Measurements from ENCODE around the gene WDFY3. TPM values are rescaled to one million over a fixed set of nuclear protein-coding genes. Genes with fewer than 3 reads are reported as not detected.

Gene WDFY3
- total and polyA plus RNA-seq, 3 donors from 2014 or later, result 31.7 to 168 (median 126) TPM

- H3K9me3 ChIP-seq, result no peaks in the 10 kb centered on the region
- H3K4me1 ChIP-seq, result no peaks in the 10 kb centered on the region
- H3K27me3 ChIP-seq, result no peaks in the 10 kb centered on the region
- no peaks in the 10 kb centered on the region for H3K36me3 ChIP-seq (ENCODE audit: low read depth, missing control alignments)
- H3K27ac ChIP-seq, result no peak overlapping the region
- DNase-seq, result no peak
- TF ChIP-seq POLR2A (IDR thresholded peaks at IDR 0.05) (no peak), CTCF (IDR thresholded peaks at IDR 0.05) (no peak)
- H3K4me3 ChIP-seq, result no peak overlapping the region
- WGBS, 2 donors, result 77 to 83% methylated on average over 6 of the region's 6 CpGs
- intact Hi-C loops (cut with DNase I; ENCODE audit: low total_unique reads), result no loop called here
Measured at GRCh38 chr4:84954982-84955567, 11.4 kb downstream of the WDFY3 start.

- Histone ChIP-seq H3K4me3 (no peak overlapping the region), H3K27me3 (no peaks in the 10 kb centered on the region), H3K36me3 (ENCODE audit: low read depth, missing control alignments) (no peaks in the 10 kb centered on the region), H3K27ac (no peak overlapping the region), H3K9me3 (no peaks in the 10 kb centered on the region), H3K4me1 (peaks cover 5% of the 10 kb centered on the region)
- WGBS, 2 donors, result 85 to 92% methylated on average over 1 of the region's 1 CpG
- intact Hi-C loops (cut with DNase I; ENCODE audit: low total_unique reads), result no loop called here
- no peak for TF ChIP-seq CTCF (IDR thresholded peaks at IDR 0.05)
- TF ChIP-seq POLR2A (IDR thresholded peaks at IDR 0.05), result no peak
- no peak for DNase-seq
Measured at GRCh38 chr4:84952776-84953175, 13.7 kb downstream of the WDFY3 start.

GRCh38 chr4:84952004-84952403 is 14.5 kb downstream of the WDFY3 start:
- no peaks in the 10 kb centered on the region for H3K27me3 ChIP-seq
- 3 to 41% methylated on average over 1 of the region's 1 CpG for WGBS, 2 donors
- H3K4me3 ChIP-seq, result no peak overlapping the region
- peaks cover 5% of the 10 kb centered on the region for H3K4me1 ChIP-seq
- H3K27ac ChIP-seq, result no peak overlapping the region
- TF ChIP-seq CTCF (IDR thresholded peaks at IDR 0.05), result no peak
- TF ChIP-seq POLR2A (IDR thresholded peaks at IDR 0.05), result no peak
- H3K36me3 ChIP-seq (ENCODE audit: low read depth, missing control alignments), result no peaks in the 10 kb centered on the region
- intact Hi-C loops (cut with DNase I; ENCODE audit: low total_unique reads), result no loop called here
- no peaks in the 10 kb centered on the region for H3K9me3 ChIP-seq
- no peak for DNase-seq

GRCh38 chr4:84948056-84948455 is 18.4 kb downstream of the WDFY3 start:
- DNase-seq, result no peak

More at GRCh38 chr4:84948056-84948455, 18.4 kb downstream of the WDFY3 start:
- Histone ChIP-seq H3K9me3 (no peaks in the 10 kb centered on the region), H3K27ac (no peak overlapping the region), H3K36me3 (ENCODE audit: low read depth, missing control alignments) (no peaks in the 10 kb centered on the region), H3K4me1 (peaks cover 9% of the 10 kb centered on the region), H3K27me3 (no peaks in the 10 kb centered on the region), H3K4me3 (no peak overlapping the region)
- intact Hi-C loops (cut with DNase I; ENCODE audit: low total_unique reads), result no loop called here
- TF ChIP-seq POLR2A (IDR thresholded peaks at IDR 0.05) (no peak), CTCF (IDR thresholded peaks at IDR 0.05) (no peak)
- WGBS, 2 donors, result 63 to 78% methylated on average over 2 of the region's 2 CpGs

Measured in testis (tissue), 3 donors.